GM23248 (cell line): Measurements from ENCODE around the gene RNF13.

Experiments
- EZH2 ChIP-seq: fragments of 200-600 bp; sonication (generic); IDR thresholded peaks from 2 replicates; pipeline ENCODE4 v1.6.1; 2018; ENCODE audit warnings: antibody characterized with exemption, mild to moderate bottlenecking; ENCODE audit not compliant: insufficient read depth, poor library complexity, severe bottlenecking
- EZH2phosphoT487 ChIP-seq: fragments of 200-600 bp; sonication (generic); IDR thresholded peaks from 2 replicates; pipeline ENCODE4 v1.6.1; 2018; ENCODE audit warnings: antibody characterized with exemption, moderate library complexity, mild to moderate bottlenecking, low read depth; ENCODE audit not compliant: insufficient read depth

GRCh38 chr3:149969110-149969939 lies 156.3 kb downstream of the RNF13 start:
- TF ChIP-seq EZH2 (no peak), EZH2phosphoT487 (no peak)
